Common myeloid progenitor, CD34-positive (primary cell): Measurements from ENCODE around the gene GPX7.
"Not testable (repeated sequence)": the region's sequence is repeated elsewhere in the genome, so short reads cannot be mapped to it uniquely, and the experiment has no call there.

Experiments
- CTCF ChIA-PET: fragments of 350-600 bp; sonication (Branson Sonifier 250); formaldehyde crosslinking; loops from one replicate; lab custom pipeline; 2021; ENCODE audit warnings: antibody characterized with exemption; lab: Charles Lee
- POLR2A ChIA-PET: fragments of 350-600 bp; sonication (Branson Sonifier 250); formaldehyde crosslinking; loops from one replicate; lab custom pipeline; 2021; ENCODE audit warnings: antibody characterized with exemption; lab: Charles Lee
- DNase-seq, 3 donors: peaks; one replicate each; pipeline versions ENCODE4 v3.0.0 to v3.0.0-alpha.2; 2013
- H3K27ac ChIP-seq, 2 experiments: 1 replicate in 1 of 2; 2 replicates in 1 of 2; pipeline ENCODE4 v1.7.0; 2013; ENCODE audit warnings: inconsistent platforms in 2 of 2, low read length in 2 of 2, mild to moderate bottlenecking in 2 of 2, low read depth in 1 of 2, moderate library complexity in 1 of 2; ENCODE audit not compliant: severe bottlenecking in 2 of 2, insufficient read depth in 1 of 2, poor library complexity in 1 of 2
- H3K27me3 ChIP-seq, 5 experiments: replicated peaks in 2 of 5; 1 replicate in 3 of 5; 2 replicates in 2 of 5; pipeline versions ENCODE4 v1.6.1 to v1.7.0; 2013; ENCODE audit warnings: low read length in 4 of 5, mild to moderate bottlenecking in 2 of 5, moderate library complexity in 2 of 5, inconsistent platforms in 1 of 5; ENCODE audit not compliant: insufficient read depth in 5 of 5, control insufficient read depth in 4 of 5
- H3K36me3 ChIP-seq, 4 experiments: 1 replicate in 2 of 4; 2 replicates in 2 of 4; pipeline versions ENCODE4 v1.6.1 to v1.7.0; 2013; ENCODE audit warnings: low read length in 3 of 4, control low read depth in 1 of 4, mild to moderate bottlenecking in 1 of 4; ENCODE audit not compliant: control insufficient read depth in 4 of 4, insufficient read depth in 4 of 4
- H3K4me1 ChIP-seq, 4 experiments: 1 replicate in 3 of 4; 2 replicates in 1 of 4; pipeline versions ENCODE4 v1.6.1 to v1.7.1; 2013; ENCODE audit warnings: low read length in 3 of 4, mild to moderate bottlenecking in 3 of 4, control low read depth in 1 of 4, inconsistent platforms in 1 of 4, moderate library complexity in 1 of 4; ENCODE audit not compliant: control insufficient read depth in 4 of 4, insufficient read depth in 4 of 4; ENCODE audit errors: control extremely low read depth in 1 of 4
- H3K4me3 ChIP-seq, 7 experiments: 1 replicate in 4 of 7; 2 replicates in 3 of 7; pipeline versions ENCODE4 v1.5.1 to v1.7.0; 2013; ENCODE audit warnings: mild to moderate bottlenecking in 7 of 7, low read length in 6 of 7, moderate library complexity in 6 of 7, inconsistent platforms in 2 of 7, low read depth in 2 of 7, control low read depth in 1 of 7; ENCODE audit not compliant: insufficient read depth in 4 of 7, control insufficient read depth in 1 of 7; ENCODE audit errors: extremely low read depth in 1 of 7
- H3K9me3 ChIP-seq, 5 experiments: 1 replicate in 4 of 5; 2 replicates in 1 of 5; pipeline versions ENCODE4 v1.6.1 to v1.7.1; 2013; ENCODE audit warnings: low read length in 4 of 5, mild to moderate bottlenecking in 2 of 5, inconsistent platforms in 1 of 5, low read depth in 1 of 5, moderate library complexity in 1 of 5; ENCODE audit not compliant: control insufficient read depth in 4 of 5, insufficient read depth in 2 of 5; ENCODE audit errors: control extremely low read depth in 1 of 5
- WGBS: methylation state at CpG from one replicate; pipeline ENCODE4 v1.1.5; 2013; ENCODE audit not compliant: insufficient coverage; 5-methylcytosine and 5-hydroxymethylcytosine counted together

GPX7 gene

DNA sequence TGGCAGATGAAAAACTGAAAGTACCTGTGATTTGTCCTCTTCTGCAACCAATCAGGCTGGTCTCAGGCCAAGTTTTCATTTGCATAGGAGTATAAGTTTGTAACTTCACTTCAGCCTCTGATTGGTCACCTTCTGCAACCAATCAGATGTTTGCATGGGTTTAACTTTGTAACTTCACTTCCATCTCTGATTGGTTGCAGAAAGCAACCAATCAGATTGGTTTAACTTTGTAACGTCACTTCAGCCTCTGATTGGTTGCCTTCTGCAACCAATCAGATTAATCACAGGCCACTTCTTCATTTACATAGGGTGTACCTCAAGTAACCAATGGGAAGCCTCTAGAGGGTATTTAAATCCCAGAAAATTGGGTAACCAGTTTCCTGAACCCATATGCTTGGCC is 30.4 kb upstream of the GPX7 start:
- WGBS = no CpG with 5 or more reads among the region's 1 CpG
- ChIA-PET POLR2A (no interaction called here), CTCF (no interaction called here)

GRCh38 chr1:52572387-52572786 is 29.8 kb upstream of the GPX7 start:
- no peaks in the 10 kb centered on the region for H3K36me3 ChIP-seq
- H3K4me1 ChIP-seq = peaks cover 7 to 25% (median 23%) of the 10 kb centered on the region in 4 experiments
- CTCF ChIA-PET = no interaction called here
- no peak for DNase-seq
- H3K27ac ChIP-seq = no peak overlapping the region
- POLR2A ChIA-PET = no interaction called here
- no peak overlapping the region for H3K4me3 ChIP-seq
- 100% methylated on average over 4 of the region's 4 CpGs for WGBS
- no peaks in the 10 kb centered on the region for H3K9me3 ChIP-seq
- no peaks in the 10 kb centered on the region for H3K27me3 ChIP-seq

More for the DNA sequence above, 30.4 kb upstream of the GPX7 start:
- peak; percentile 17 to 58 (median 51) for DNase-seq
- Histone ChIP-seq H3K36me3 (no peaks in the 10 kb centered on the region), H3K4me3 (no peak overlapping the region), H3K4me1 (peaks cover 7 to 25% (median 23%) of the 10 kb centered on the region in 4 experiments), H3K27ac (no peak overlapping the region), H3K27me3 (no peaks in the 10 kb centered on the region), H3K9me3 (no peaks in the 10 kb centered on the region)

- no CpG with 5 or more reads among the region's 2 CpGs for WGBS
- POLR2A ChIA-PET = no interaction called here
- Histone ChIP-seq H3K4me1 (peaks cover 3 to 11% (median 10%) of the 10 kb centered on the region in 4 experiments), H3K27me3 (no peaks in the 10 kb centered on the region), H3K27ac (no peak overlapping the region), H3K4me3 (no peak overlapping the region), H3K9me3 (no peaks in the 10 kb centered on the region), H3K36me3 (no peaks in the 10 kb centered on the region)
- CTCF ChIA-PET = no interaction called here
- DNase-seq = peak in 1 of 3 donors; percentile 10
These were observed 27.6 kb upstream of the GPX7 start for GRCh38 chr1:52574594-52574993.

DNA sequence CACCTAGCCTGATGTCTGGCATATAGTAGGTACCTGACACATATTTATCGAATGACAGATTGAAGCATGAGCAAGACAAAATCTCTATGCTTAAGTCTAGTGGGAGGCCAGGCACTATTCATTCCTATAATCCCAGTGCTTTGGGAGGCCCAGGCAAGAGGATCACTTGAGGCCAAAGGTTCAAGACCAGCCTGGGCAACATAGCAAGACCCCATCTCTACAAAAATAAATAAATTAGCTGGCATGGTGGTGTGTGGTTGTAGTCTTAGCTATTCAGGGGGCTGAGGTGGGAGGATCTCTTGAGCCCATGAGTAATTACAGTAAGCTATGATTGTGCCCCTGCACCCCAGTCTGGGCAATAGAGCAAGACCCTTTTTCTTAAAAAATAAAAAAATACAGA is 26.1 kb upstream of the GPX7 start:
- ChIA-PET CTCF (interaction anchor here (0.9 to 1.1 kb wide), 2 partner anchors 21 to 45 kb away, joined by 3 read pairs; no protein-coding TSS in a partner anchor), POLR2A (no interaction called here)
- Histone ChIP-seq H3K9me3 (no peaks in the 10 kb centered on the region), H3K27ac (no peak overlapping the region), H3K36me3 (no peaks in the 10 kb centered on the region), H3K4me3 (no peak overlapping the region), H3K4me1 (peaks cover 0 to 5% (median 0%) of the 10 kb centered on the region in 4 experiments), H3K27me3 (no peaks in the 10 kb centered on the region)
- no peak for DNase-seq
- 100% methylated on average over 1 of the region's 1 CpG for WGBS

DNA sequence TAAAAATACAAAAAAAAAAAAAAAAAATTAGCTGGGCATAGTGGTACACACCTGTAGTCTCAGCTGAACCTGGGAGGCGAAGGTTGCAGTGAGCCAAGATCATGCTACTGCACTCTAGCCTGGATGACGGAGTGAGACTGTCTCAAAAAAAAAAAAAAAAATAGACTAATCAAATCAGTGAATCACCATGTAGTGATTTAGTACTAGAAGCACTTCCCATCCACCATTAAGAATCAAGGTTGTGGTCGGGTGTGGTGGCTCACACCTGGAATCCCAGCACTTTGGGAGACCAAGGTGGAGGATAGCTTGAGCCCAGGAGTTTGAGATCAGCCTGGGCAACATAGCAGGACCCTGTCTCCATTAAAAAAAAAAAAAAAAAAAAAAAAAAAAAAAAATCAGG is 24.1 kb upstream of the GPX7 start:
- H3K27ac ChIP-seq, H3K27me3 ChIP-seq, POLR2A ChIA-PET, DNase-seq, CTCF ChIA-PET, H3K9me3 ChIP-seq, H3K4me3 ChIP-seq, H3K36me3 ChIP-seq: not testable (repeated sequence)
- WGBS = 100% methylated on average over 1 of the region's 3 CpGs
- H3K4me1 ChIP-seq = peaks cover 0 to 11% (median 0%) of the 10 kb centered on the region in 4 experiments

- no peaks in the 10 kb centered on the region for H3K36me3 ChIP-seq
- no peak overlapping the region for H3K27ac ChIP-seq
- no CpG with 5 or more reads among the region's 2 CpGs for WGBS
- CTCF ChIA-PET = interaction anchor here (1.1 kb wide), 1 partner anchor 17 kb away, joined by 3 read pairs; no protein-coding TSS in a partner anchor
- H3K9me3 ChIP-seq = no peaks in the 10 kb centered on the region
- H3K4me1 ChIP-seq = peaks cover 0 to 11% (median 0%) of the 10 kb centered on the region in 4 experiments
- DNase-seq = peak in 2 of 3 donors; percentile 16 to 36
- no peaks in the 10 kb centered on the region for H3K27me3 ChIP-seq
- H3K4me3 ChIP-seq = no peak overlapping the region
- POLR2A ChIA-PET = interaction anchor here (0.7 kb wide), 1 partner anchor 539 kb away, joined by 4 read pairs; no protein-coding TSS in a partner anchor
These were observed 22.8 kb upstream of the GPX7 start for GRCh38 chr1:52579415-52579814.

DNA sequence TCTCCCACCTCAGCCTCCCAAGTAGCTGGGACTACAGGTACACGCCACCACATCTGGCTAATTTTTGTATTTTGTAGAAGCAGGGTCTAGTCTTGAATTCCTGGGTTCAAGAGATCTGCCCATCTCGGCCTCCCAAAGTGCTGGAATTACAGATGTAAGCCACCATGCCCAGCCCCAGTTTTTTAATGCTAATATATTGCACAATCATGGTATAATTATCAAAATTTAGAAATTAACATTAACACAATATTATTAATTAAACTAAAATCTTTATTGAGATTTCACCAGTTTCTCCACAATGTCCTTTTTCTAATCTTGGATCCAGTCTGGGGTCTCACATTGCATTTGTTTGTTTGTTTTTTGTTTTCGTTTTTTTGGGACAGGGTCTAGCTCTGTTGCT is 21.9 kb upstream of the GPX7 start:
- CTCF ChIA-PET = interaction anchor here (0.9 to 1.6 kb wide), 3 partner anchors 13 to 18 kb away, joined by 3 read pairs; no protein-coding TSS in a partner anchor

More for the DNA sequence above, 21.9 kb upstream of the GPX7 start:
- POLR2A ChIA-PET = interaction anchor here (0.7 kb wide), 1 partner anchor 539 kb away, joined by 4 read pairs; no protein-coding TSS in a partner anchor
- no peaks in the 10 kb centered on the region for H3K36me3 ChIP-seq
- DNase-seq = no peak
- H3K9me3 ChIP-seq = no peaks in the 10 kb centered on the region
- H3K4me3 ChIP-seq = no peak overlapping the region
- H3K4me1 ChIP-seq = peaks cover 0 to 11% (median 0%) of the 10 kb centered on the region in 4 experiments
- no peak overlapping the region for H3K27ac ChIP-seq
- H3K27me3 ChIP-seq = no peaks in the 10 kb centered on the region
- no CpG with 5 or more reads among the region's 3 CpGs for WGBS
